ENCODE data around the gene RAB11FIP4. TPM values are rescaled to one million over a fixed set of nuclear protein-coding genes. Genes with fewer than 3 reads are reported as not detected.

The RAB11FIP4 gene
- total and polyA plus RNA-seq, 2 of the 8 experiments (the other 6 are each of a cell fraction or from before 2014, with no cell fraction given), result 21.7 to 53.2 TPM

DNA sequence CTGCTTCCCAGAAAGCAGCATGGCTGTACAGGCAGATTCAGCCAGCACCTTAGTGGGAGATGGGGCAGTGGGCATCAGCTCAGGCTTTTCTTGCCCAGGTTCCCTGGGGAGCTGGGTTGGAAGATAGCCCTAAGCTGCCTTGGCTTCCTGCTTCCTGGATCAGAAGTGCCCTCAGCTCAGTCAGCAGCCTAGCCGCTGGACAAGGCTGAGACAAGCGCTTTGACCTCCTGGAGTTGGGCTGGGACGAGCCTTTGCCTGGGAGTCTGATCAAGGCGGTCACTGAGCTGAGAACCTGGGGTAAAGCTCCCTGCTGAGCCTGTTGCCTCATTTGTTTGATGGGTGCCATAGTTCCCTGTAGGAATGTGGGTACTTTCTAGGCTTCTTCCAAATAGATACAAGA, 190.0 kb downstream of the RAB11FIP4 start (continued):
- TF ChIP-seq GTF2F1 (IDR thresholded peaks at IDR 0.05; ENCODE audit: borderline replicate concordance, low read depth, low read length) (no peak), ZNF274 (IDR thresholded peaks at IDR 0.05; ENCODE audit: borderline replicate concordance, extremely low read depth, low read length) (no peak), ASH2L (IDR thresholded peaks at IDR 0.05; ENCODE audit: low read length) (no peak), BACH1 (IDR thresholded peaks at IDR 0.05; ENCODE audit: low read length) (no peak), EZH2 (IDR thresholded peaks at IDR 0.05; ENCODE audit: low read depth, low read length, severe bottlenecking) (no peak)
